ENCODE data around the gene SFSWAP.
"Not testable (repeated sequence)": the region's sequence is repeated elsewhere in the genome, so short reads cannot be mapped to it uniquely, and the experiment has no call there.

DNA sequence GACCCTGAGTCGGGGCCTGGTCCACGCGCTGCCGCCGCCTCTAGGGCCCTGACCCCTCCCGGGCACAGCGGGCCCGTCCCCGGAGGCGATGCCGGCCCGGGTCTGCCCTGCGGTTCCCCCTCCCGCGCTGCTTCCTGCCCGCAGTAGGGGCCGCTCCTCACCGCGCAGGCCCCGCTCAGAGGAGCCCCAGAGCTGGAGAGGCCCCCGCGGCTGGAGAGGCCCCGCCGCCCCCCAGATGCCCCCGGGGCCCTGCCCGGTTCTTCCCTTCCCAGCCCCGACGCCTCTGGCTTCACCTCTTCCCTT is 49.0 kb upstream of the SFSWAP start:
- not testable (repeated sequence) for TF ChIP-seq POLR2A, POLR2AphosphoS5, TAF1, SPI1, POU2F2 (IDR thresholded peaks at IDR 0.05; ENCODE audit: low read depth, low read length)

Measured in GM12891 (cell line).